Measurements from ENCODE around the gene RPGRIP1. TPM values are rescaled to one million over a fixed set of nuclear protein-coding genes. Genes with fewer than 3 reads are reported as not detected.
A peak's percentile ranks its signal among the peaks of the same experiment; 100 is the strongest.

RPGRIP1 gene
- total RNA-seq, 1 experiment from 2014 or later = 0.50 TPM

DNA sequence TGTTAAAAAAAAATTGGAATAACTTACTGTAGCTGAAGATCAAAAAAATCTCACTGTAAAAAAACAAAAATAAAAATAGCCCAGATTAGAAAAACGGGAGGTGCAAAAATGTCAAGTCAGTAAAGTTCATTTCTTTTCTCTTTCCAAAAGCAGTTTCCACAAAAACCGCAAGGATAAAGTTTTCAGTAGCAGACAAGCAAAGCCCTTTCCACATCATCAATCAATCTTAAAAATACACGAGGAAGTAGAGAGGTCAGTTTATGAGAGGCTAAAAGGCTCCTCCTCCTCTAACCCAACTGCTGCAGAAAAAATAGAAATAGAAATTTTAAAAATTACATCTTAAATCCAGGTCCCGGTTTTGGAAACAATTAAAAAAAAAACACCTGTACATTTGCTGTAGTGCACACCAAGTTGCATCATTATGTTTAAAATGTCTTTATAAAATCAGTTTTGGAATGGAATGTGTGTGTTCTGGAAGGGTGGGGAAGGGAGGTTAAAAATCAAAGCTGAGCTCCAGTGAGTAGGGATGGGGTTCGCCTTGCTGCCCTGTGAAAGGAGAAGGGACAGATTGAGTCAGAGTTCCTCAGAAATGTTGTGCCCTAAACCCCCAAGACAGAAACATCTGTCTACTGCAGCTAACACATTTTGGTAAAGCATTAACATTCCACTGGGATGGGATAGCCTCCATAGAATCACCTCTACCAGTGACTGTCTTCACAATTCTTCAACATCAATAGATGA lies 16.4 kb upstream of the RPGRIP1 start:
- Mint-ChIP-seq H3K36me3 (peaks cover 93% of the 10 kb centered on the region), H3K4me1 (peaks cover 73% of the 10 kb centered on the region), H3K27ac (peak overlapping the region; percentile 81), H3K4me3 (peak overlapping the region; percentile 100), H3K27me3 (ENCODE audit: low read depth) (no peaks in the 10 kb centered on the region), H3K9me3 (no peaks in the 10 kb centered on the region)
- TF ChIP-seq, protein P1, sequence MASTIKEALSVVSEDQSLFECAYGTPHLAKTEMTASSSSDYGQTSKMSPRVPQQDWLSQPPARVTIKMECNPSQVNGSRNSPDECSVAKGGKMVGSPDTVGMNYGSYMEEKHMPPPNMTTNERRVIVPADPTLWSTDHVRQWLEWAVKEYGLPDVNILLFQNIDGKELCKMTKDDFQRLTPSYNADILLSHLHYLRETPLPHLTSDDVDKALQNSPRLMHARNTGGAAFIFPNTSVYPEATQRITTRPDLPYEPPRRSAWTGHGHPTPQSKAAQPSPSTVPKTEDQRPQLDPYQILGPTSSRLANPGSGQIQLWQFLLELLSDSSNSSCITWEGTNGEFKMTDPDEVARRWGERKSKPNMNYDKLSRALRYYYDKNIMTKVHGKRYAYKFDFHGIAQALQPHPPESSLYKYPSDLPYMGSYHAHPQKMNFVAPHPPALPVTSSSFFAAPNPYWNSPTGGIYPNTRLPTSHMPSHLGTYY (CRISPR knock-in tag; IDR thresholded peaks at IDR 0.05) = no peak
- TF ChIP-seq ZNF416 (CRISPR knock-in tag; IDR thresholded peaks at IDR 0.05) (no peak), EMX1 (CRISPR knock-in tag; IDR thresholded peaks at IDR 0.05) (0 out of 2 replicates have a peak, but pooled peaks have one; percentile 34)
- TF ChIP-seq, protein P2, sequence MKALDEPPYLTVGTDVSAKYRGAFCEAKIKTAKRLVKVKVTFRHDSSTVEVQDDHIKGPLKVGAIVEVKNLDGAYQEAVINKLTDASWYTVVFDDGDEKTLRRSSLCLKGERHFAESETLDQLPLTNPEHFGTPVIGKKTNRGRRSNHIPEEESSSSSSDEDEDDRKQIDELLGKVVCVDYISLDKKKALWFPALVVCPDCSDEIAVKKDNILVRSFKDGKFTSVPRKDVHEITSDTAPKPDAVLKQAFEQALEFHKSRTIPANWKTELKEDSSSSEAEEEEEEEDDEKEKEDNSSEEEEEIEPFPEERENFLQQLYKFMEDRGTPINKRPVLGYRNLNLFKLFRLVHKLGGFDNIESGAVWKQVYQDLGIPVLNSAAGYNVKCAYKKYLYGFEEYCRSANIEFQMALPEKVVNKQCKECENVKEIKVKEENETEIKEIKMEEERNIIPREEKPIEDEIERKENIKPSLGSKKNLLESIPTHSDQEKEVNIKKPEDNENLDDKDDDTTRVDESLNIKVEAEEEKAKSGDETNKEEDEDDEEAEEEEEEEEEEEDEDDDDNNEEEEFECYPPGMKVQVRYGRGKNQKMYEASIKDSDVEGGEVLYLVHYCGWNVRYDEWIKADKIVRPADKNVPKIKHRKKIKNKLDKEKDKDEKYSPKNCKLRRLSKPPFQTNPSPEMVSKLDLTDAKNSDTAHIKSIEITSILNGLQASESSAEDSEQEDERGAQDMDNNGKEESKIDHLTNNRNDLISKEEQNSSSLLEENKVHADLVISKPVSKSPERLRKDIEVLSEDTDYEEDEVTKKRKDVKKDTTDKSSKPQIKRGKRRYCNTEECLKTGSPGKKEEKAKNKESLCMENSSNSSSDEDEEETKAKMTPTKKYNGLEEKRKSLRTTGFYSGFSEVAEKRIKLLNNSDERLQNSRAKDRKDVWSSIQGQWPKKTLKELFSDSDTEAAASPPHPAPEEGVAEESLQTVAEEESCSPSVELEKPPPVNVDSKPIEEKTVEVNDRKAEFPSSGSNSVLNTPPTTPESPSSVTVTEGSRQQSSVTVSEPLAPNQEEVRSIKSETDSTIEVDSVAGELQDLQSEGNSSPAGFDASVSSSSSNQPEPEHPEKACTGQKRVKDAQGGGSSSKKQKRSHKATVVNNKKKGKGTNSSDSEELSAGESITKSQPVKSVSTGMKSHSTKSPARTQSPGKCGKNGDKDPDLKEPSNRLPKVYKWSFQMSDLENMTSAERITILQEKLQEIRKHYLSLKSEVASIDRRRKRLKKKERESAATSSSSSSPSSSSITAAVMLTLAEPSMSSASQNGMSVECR (CRISPR knock-in tag; IDR thresholded peaks at IDR 0.05; ENCODE audit: borderline replicate concordance) = no peak
- POLR2A ChIA-PET = no interaction called here
- no peak for ATAC-seq
- CTCF ChIA-PET = no interaction called here
- no peak for DNase-seq (ENCODE audit: low spot score)

DNA sequence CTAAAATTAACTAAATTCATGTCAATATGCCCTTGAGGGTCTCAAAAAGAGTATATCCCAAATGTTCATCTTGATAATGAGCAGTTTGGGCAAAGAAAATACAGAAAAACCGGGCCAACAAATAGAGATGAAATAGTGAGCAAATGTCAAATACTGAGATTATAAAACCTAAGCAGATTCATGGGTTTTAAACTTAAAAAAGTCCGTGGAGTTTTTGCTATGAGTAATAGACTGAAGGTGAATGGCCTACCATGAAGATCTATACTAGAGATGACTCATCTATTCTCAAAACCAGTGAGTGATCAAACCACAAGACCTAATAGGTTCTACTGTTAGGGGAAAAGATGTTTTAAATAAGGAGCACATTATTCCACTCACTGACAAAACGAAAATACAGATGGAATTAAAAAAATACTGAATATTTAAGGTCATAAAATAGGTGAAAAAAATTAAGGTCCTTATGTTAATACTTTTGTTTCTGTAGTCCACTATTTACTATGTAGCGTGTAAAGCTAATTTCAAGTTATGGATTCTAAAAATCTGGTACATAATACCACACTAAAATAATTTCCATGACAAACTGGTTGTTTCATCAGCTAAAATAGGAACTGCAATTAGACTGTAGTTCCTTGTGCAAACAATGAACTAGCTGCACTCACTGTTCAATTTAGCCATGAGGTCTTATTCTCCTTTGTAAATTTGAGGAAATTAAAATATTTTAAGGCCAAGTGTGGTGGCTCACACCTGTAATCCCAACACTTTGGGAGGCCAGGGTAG lies 15.7 kb upstream of the RPGRIP1 start:
- ATAC-seq (no peak), DNase-seq (ENCODE audit: low spot score) (no peak)
- ChIA-PET CTCF (no interaction called here), POLR2A (interaction anchor here (1.1 kb wide), 1 partner anchor 10 kb away, joined by 8 read pairs; no protein-coding TSS in a partner anchor)
- Mint-ChIP-seq H3K27me3 (ENCODE audit: low read depth) (no peaks in the 10 kb centered on the region; the same call in 1 of the 2 replicates), H3K4me3 (peak overlapping the region; percentile 100), H3K27ac (peak overlapping the region; percentile 81), H3K36me3 (peaks cover 93% of the 10 kb centered on the region), H3K9me3 (no peaks in the 10 kb centered on the region), H3K4me1 (peaks cover 65% of the 10 kb centered on the region)
- TF ChIP-seq, protein P3, sequence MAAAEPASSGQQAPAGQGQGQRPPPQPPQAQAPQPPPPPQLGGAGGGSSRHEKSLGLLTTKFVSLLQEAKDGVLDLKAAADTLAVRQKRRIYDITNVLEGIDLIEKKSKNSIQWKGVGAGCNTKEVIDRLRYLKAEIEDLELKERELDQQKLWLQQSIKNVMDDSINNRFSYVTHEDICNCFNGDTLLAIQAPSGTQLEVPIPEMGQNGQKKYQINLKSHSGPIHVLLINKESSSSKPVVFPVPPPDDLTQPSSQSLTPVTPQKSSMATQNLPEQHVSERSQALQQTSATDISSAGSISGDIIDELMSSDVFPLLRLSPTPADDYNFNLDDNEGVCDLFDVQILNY (CRISPR knock-in tag; IDR thresholded peaks at IDR 0.05) = no peak
- TF ChIP-seq, protein P4, sequence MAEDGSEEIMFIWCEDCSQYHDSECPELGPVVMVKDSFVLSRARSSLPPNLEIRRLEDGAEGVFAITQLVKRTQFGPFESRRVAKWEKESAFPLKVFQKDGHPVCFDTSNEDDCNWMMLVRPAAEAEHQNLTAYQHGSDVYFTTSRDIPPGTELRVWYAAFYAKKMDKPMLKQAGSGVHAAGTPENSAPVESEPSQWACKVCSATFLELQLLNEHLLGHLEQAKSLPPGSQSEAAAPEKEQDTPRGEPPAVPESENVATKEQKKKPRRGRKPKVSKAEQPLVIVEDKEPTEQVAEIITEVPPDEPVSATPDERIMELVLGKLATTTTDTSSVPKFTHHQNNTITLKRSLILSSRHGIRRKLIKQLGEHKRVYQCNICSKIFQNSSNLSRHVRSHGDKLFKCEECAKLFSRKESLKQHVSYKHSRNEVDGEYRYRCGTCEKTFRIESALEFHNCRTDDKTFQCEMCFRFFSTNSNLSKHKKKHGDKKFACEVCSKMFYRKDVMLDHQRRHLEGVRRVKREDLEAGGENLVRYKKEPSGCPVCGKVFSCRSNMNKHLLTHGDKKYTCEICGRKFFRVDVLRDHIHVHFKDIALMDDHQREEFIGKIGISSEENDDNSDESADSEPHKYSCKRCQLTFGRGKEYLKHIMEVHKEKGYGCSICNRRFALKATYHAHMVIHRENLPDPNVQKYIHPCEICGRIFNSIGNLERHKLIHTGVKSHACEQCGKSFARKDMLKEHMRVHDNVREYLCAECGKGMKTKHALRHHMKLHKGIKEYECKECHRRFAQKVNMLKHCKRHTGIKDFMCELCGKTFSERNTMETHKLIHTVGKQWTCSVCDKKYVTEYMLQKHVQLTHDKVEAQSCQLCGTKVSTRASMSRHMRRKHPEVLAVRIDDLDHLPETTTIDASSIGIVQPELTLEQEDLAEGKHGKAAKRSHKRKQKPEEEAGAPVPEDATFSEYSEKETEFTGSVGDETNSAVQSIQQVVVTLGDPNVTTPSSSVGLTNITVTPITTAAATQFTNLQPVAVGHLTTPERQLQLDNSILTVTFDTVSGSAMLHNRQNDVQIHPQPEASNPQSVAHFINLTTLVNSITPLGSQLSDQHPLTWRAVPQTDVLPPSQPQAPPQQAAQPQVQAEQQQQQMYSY (CRISPR knock-in tag; IDR thresholded peaks at IDR 0.05) = no peak
- TF ChIP-seq GTF2I (CRISPR knock-in tag; conservative IDR thresholded peaks at IDR 0.05) (no peak), NFE2L1 (CRISPR knock-in tag; IDR thresholded peaks at IDR 0.05) (no peak), CBFB (CRISPR knock-in tag; IDR thresholded peaks at IDR 0.05; ENCODE audit: low read depth) (no peak), CREB1 (CRISPR knock-in tag; IDR thresholded peaks at IDR 0.05) (no peak), NFATC4 (CRISPR knock-in tag; IDR thresholded peaks at IDR 0.05) (no peak), RELA (CRISPR knock-in tag; IDR thresholded peaks at IDR 0.05; ENCODE audit: borderline replicate concordance) (no peak), RORB (CRISPR knock-in tag; IDR thresholded peaks at IDR 0.05) (no peak), SMAD3 (CRISPR knock-in tag; IDR thresholded peaks at IDR 0.05; ENCODE audit: borderline replicate concordance) (no peak), HMGA2 (CRISPR knock-in tag; IDR thresholded peaks at IDR 0.05) (no peak), EMX1 (CRISPR knock-in tag; IDR thresholded peaks at IDR 0.05) (no peak)
- TF ChIP-seq, protein P5, sequence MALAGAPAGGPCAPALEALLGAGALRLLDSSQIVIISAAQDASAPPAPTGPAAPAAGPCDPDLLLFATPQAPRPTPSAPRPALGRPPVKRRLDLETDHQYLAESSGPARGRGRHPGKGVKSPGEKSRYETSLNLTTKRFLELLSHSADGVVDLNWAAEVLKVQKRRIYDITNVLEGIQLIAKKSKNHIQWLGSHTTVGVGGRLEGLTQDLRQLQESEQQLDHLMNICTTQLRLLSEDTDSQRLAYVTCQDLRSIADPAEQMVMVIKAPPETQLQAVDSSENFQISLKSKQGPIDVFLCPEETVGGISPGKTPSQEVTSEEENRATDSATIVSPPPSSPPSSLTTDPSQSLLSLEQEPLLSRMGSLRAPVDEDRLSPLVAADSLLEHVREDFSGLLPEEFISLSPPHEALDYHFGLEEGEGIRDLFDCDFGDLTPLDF (CRISPR knock-in tag; IDR thresholded peaks at IDR 0.05) = no peak
- TF ChIP-seq, protein P6, sequence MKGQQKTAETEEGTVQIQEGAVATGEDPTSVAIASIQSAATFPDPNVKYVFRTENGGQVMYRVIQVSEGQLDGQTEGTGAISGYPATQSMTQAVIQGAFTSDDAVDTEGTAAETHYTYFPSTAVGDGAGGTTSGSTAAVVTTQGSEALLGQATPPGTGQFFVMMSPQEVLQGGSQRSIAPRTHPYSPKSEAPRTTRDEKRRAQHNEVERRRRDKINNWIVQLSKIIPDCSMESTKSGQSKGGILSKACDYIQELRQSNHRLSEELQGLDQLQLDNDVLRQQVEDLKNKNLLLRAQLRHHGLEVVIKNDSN (CRISPR knock-in tag; IDR thresholded peaks at IDR 0.05) = no peak
- TF ChIP-seq, protein P7, sequence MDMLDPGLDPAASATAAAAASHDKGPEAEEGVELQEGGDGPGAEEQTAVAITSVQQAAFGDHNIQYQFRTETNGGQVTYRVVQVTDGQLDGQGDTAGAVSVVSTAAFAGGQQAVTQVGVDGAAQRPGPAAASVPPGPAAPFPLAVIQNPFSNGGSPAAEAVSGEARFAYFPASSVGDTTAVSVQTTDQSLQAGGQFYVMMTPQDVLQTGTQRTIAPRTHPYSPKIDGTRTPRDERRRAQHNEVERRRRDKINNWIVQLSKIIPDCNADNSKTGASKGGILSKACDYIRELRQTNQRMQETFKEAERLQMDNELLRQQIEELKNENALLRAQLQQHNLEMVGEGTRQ (CRISPR knock-in tag; IDR thresholded peaks at IDR 0.05) = no peak

Measured in WTC11 (cell line).